HEK293 (cell line): ENCODE results near the gene ANOS1.
"Not testable (repeated sequence)": the region's sequence is repeated elsewhere in the genome, so short reads cannot be mapped to it uniquely, and the experiment has no call there.

Experiments
- CTCF ChIA-PET: fragments of 350-600 bp; formaldehyde crosslinking; extraction: SDS; loops from one replicate; lab custom pipeline; 2021; ENCODE audit warnings: antibody characterized with exemption; lab: Yijun Ruan, JAX
- POLR2A ChIA-PET: fragments of 300-600 bp; formaldehyde crosslinking; extraction: SDS; loops from one replicate; lab custom pipeline; 2020; ENCODE audit warnings: antibody characterized with exemption, inconsistent platforms; lab: Yijun Ruan, JAX
- H3K27ac ChIP-seq: fragments of 200-500 bp; sonication (Bioruptor generic); 2 replicates; pipeline ENCODE4 v1.5.1; 2014; ENCODE audit warnings: low read depth, low read length, control low read depth, inconsistent platforms; ENCODE audit errors: extremely low read depth
- H3K36me3 ChIP-seq, 2 experiments: fragments of 200-500 bp in 1 of 2; sonication (Bioruptor generic) in 1 of 2; 1 replicate in 1 of 2; 2 replicates in 1 of 2; pipeline ENCODE4 v1.5.1; 2014 to 2017; ENCODE audit warnings: inconsistent platforms in 2 of 2, low read length in 2 of 2; ENCODE audit not compliant: control insufficient read depth in 2 of 2, insufficient read depth in 1 of 2
- H3K4me1 ChIP-seq: fragments of 200-500 bp; sonication (Bioruptor generic); 2 replicates; pipeline ENCODE4 v1.5.1; 2014; ENCODE audit warnings: mild to moderate bottlenecking, low read length, inconsistent platforms; ENCODE audit not compliant: control insufficient read depth, insufficient read depth
- H3K4me3 ChIP-seq: 2 replicates; pipeline ENCODE4 v1.5.1; 2011; ENCODE audit warnings: low read depth, mild to moderate bottlenecking, control low read depth, low read length, moderate library complexity
- H3K9me3 ChIP-seq: fragments of 200-500 bp; sonication (Bioruptor generic); 2 replicates; pipeline ENCODE4 v1.5.1; 2014; ENCODE audit warnings: low read depth, low read length, inconsistent platforms; ENCODE audit not compliant: control insufficient read depth, insufficient read depth
- FEZF1 ChIP-seq: fragments of 450-650 bp; formaldehyde crosslinking; IDR thresholded peaks from 2 replicates; pipeline ENCODE4 v1.5.1; 2016; ENCODE audit warnings: missing biosample characterization, missing genetic modification characterization
- HOXC10 ChIP-seq: sonication (generic); formaldehyde crosslinking; IDR thresholded peaks from 2 replicates; pipeline ENCODE4 v1.8.1; 2023; ENCODE audit warnings: mild to moderate bottlenecking, missing genetic modification reagents
- KLF7 ChIP-seq: fragments of 450-650 bp; formaldehyde crosslinking; IDR thresholded peaks from 2 replicates; pipeline ENCODE4 v1.5.1; 2016; ENCODE audit warnings: missing biosample characterization, missing genetic modification characterization, borderline replicate concordance
- OSR2 ChIP-seq: fragments of 450-650 bp; formaldehyde crosslinking; IDR thresholded peaks from 2 replicates; pipeline ENCODE4 v1.5.1; 2016; ENCODE audit warnings: missing biosample characterization, missing genetic modification characterization
- OVOL3 ChIP-seq: fragments of 450-650 bp; formaldehyde crosslinking; IDR thresholded peaks from 2 replicates; pipeline ENCODE4 v1.5.1; 2016; ENCODE audit warnings: missing biosample characterization, missing genetic modification characterization
- ZBTB1 ChIP-seq: fragments of 450-650 bp; formaldehyde crosslinking; IDR thresholded peaks from 2 replicates; pipeline ENCODE4 v1.5.1; 2016; ENCODE audit warnings: missing biosample characterization, missing genetic modification characterization
- ZBTB21 ChIP-seq: fragments of 450-650 bp; formaldehyde crosslinking; IDR thresholded peaks from 2 replicates; pipeline ENCODE4 v1.5.1; 2017; ENCODE audit warnings: missing biosample characterization, missing genetic modification characterization
- ZNF175 ChIP-seq: fragments of 450-650 bp; formaldehyde crosslinking; IDR thresholded peaks from 2 replicates; pipeline ENCODE4 v1.5.1; 2016; ENCODE audit warnings: missing biosample characterization, missing genetic modification characterization
- ZNF184 ChIP-seq: fragments of 450-650 bp; IDR thresholded peaks from 2 replicates; pipeline ENCODE4 v1.5.1; 2018; ENCODE audit warnings: missing biosample characterization, mild to moderate bottlenecking, missing genetic modification characterization
- ZNF211 ChIP-seq: fragments of 450-650 bp; formaldehyde crosslinking; IDR thresholded peaks from 2 replicates; pipeline ENCODE4 v1.5.1; 2016; ENCODE audit warnings: low read depth, missing biosample characterization, missing genetic modification characterization
- ZNF239 ChIP-seq: fragments of 450-650 bp; formaldehyde crosslinking; IDR thresholded peaks from 2 replicates; pipeline ENCODE4 v1.5.1; 2016; ENCODE audit warnings: missing biosample characterization, missing genetic modification characterization
- ZNF248 ChIP-seq: fragments of 450-650 bp; formaldehyde crosslinking; IDR thresholded peaks from 2 replicates; pipeline ENCODE4 v1.5.1; 2017; ENCODE audit warnings: missing biosample characterization, missing genetic modification characterization
- ZNF341 ChIP-seq: fragments of 450-650 bp; formaldehyde crosslinking; IDR thresholded peaks from 2 replicates; pipeline ENCODE4; 2016; ENCODE audit warnings: low read depth, missing biosample characterization, missing genetic modification characterization
- ZNF426 ChIP-seq: fragments of 450-650 bp; formaldehyde crosslinking; IDR thresholded peaks from 2 replicates; pipeline ENCODE4 v1.5.1; 2017; ENCODE audit warnings: missing biosample characterization, missing genetic modification characterization, mild to moderate bottlenecking, inconsistent platforms, moderate library complexity
- ZNF488 ChIP-seq: fragments of 450-650 bp; formaldehyde crosslinking; IDR thresholded peaks from 2 replicates; pipeline ENCODE4 v1.5.1; 2016; ENCODE audit warnings: missing biosample characterization, missing genetic modification characterization
- ZNF513 ChIP-seq: fragments of 450-650 bp; IDR thresholded peaks from 2 replicates; pipeline ENCODE4 v1.5.1; 2018; ENCODE audit warnings: missing biosample characterization, missing genetic modification characterization
- ZNF514 ChIP-seq: fragments of 450-650 bp; formaldehyde crosslinking; IDR thresholded peaks from 2 replicates; pipeline ENCODE4 v1.5.1; 2016; ENCODE audit warnings: missing biosample characterization, missing genetic modification characterization
- ZNF529 ChIP-seq: fragments of 450-650 bp; formaldehyde crosslinking; IDR thresholded peaks from 2 replicates; pipeline ENCODE4 v1.5.1; 2017; ENCODE audit warnings: missing genetic modification characterization, missing biosample characterization; ENCODE audit not compliant: insufficient replicate concordance
- ZNF639 ChIP-seq: fragments of 450-650 bp; formaldehyde crosslinking; IDR thresholded peaks from 2 replicates; pipeline ENCODE4 v1.5.1; 2016; ENCODE audit warnings: missing biosample characterization, missing genetic modification characterization
- ZNF670 ChIP-seq: fragments of 450-650 bp; formaldehyde crosslinking; IDR thresholded peaks from 2 replicates; pipeline ENCODE4 v1.5.1; 2016; ENCODE audit warnings: missing biosample characterization, missing genetic modification characterization, low read depth
- ZNF747 ChIP-seq: fragments of 450-650 bp; formaldehyde crosslinking; IDR thresholded peaks from 2 replicates; pipeline ENCODE4 v1.5.1; 2016; ENCODE audit warnings: missing biosample characterization, missing genetic modification characterization
- ZNF791 ChIP-seq: fragments of 450-650 bp; formaldehyde crosslinking; IDR thresholded peaks from 2 replicates; pipeline ENCODE4 v1.5.1; 2016; ENCODE audit warnings: missing biosample characterization, missing genetic modification characterization
- ZNF830 ChIP-seq: fragments of 450-650 bp; IDR thresholded peaks from 2 replicates; pipeline ENCODE4 v1.5.0; 2018; ENCODE audit warnings: missing biosample characterization, missing genetic modification characterization, low read depth, mild to moderate bottlenecking, moderate library complexity

The ANOS1 gene

GRCh38 chrX:8520178-8520577, 211.8 kb downstream of the ANOS1 start:
- POLR2A ChIA-PET: no interaction called here
- H3K27ac ChIP-seq: no peak overlapping the region
- TF ChIP-seq HOXC10 (CRISPR knock-in tag) (no peak), OSR2 (tag by site-specific recombination) (no peak), ZNF426 (tag by site-specific recombination) (no peak), OVOL3 (tag by site-specific recombination) (no peak), ZBTB1 (tag by site-specific recombination) (no peak), ZNF513 (tag by site-specific recombination) (no peak), ZNF791 (tag by site-specific recombination) (no peak), ZNF175 (tag by site-specific recombination) (no peak), ZNF670 (no peak)
- H3K9me3 ChIP-seq: no peaks in the 10 kb centered on the region
- H3K4me3 ChIP-seq: no peak overlapping the region
- H3K4me1 ChIP-seq: no peaks in the 10 kb centered on the region
- CTCF ChIA-PET: no interaction called here
- no peaks in the 10 kb centered on the region for H3K36me3 ChIP-seq

GRCh38 chrX:8504451-8504850, 227.5 kb downstream of the ANOS1 start:
- TF ChIP-seq ZNF239 (tag by site-specific recombination): no peak
- TF ChIP-seq ZNF747 (tag by site-specific recombination): no peak
- TF ChIP-seq ZNF670: no peak
- TF ChIP-seq FEZF1 (tag by site-specific recombination): no peak
- no peak for TF ChIP-seq ZNF830 (tag by site-specific recombination)
- TF ChIP-seq ZNF341 (tag by site-specific recombination): no peak
- TF ChIP-seq ZNF211 (tag by site-specific recombination): no peak
- no peak for TF ChIP-seq ZNF488 (tag by site-specific recombination)
- no peak for TF ChIP-seq ZNF248
- no peak for TF ChIP-seq ZNF529
- no peak for TF ChIP-seq ZBTB21 (tag by site-specific recombination)
- TF ChIP-seq ZNF514 (tag by site-specific recombination): no peak
- no peak for TF ChIP-seq ZNF184 (tag by site-specific recombination)
- no peak for TF ChIP-seq KLF7 (tag by site-specific recombination)
- TF ChIP-seq ZNF639 (tag by site-specific recombination): no peak
- no peaks in the 10 kb centered on the region for H3K36me3 ChIP-seq
- ChIA-PET POLR2A (no interaction called here), CTCF (interaction anchor here (0.6 kb wide), 1 partner anchor 762 kb away, joined by 4 read pairs; no protein-coding TSS in a partner anchor)
- H3K4me1 ChIP-seq: no peaks in the 10 kb centered on the region
- H3K4me3 ChIP-seq: no peak overlapping the region
- H3K27ac ChIP-seq: no peak overlapping the region
- H3K9me3 ChIP-seq: no peaks in the 10 kb centered on the region

DNA sequence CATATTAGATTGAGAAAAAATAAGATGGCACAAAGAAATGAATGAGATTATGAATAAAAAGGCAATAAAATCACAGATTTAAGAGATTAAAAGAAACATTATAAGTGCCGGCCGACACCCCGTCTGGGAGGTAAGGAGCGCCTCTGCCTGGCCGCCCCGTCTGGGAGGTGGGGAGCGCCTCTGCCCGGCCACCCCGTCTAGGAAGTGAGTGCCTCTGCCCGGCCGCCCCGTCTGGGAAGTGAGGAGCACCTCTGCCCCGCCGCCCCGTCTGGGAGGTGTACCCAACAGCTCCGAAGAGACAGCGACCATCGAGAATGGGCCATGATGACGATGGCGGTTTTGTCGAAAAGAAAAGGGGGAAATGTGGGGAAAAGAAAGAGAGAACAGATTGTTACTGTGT, 229.8 kb downstream of the ANOS1 start:
- H3K4me1 ChIP-seq, POLR2A ChIA-PET, H3K27ac ChIP-seq, H3K9me3 ChIP-seq, H3K4me3 ChIP-seq, H3K36me3 ChIP-seq, CTCF ChIA-PET: not testable (repeated sequence)
